NCI-H345 (cell line): ENCODE measurements around the gene GTF3C4.

Experiments used
- DNase-seq: peaks from one replicate; lab custom pipeline; 2025; lab: John Stamatoyannopoulos, UW

Gene GTF3C4

GRCh38 chr9:132647806-132648205, 22.5 kb upstream of the GTF3C4 start:
- no peak for DNase-seq

DNA sequence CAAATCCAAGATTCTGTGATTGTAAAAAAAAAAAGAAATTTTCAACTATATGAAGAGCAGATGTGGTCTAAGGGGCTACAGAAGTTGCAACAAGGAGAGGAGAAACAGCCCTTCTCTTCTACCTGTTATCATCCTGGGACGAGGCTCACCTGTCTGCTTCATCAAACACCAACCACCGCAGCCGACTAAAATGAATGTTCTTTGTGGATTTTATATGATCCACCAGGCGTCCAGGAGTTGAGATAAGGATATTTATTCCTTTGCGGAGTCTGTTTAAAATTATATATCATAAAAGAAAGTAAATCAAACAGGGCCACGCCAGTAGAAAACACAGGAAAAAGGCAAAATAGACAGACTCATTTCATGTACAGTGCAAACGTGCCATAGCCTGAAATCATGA, 22.0 kb upstream of the GTF3C4 start:
- no peak for DNase-seq

DNA sequence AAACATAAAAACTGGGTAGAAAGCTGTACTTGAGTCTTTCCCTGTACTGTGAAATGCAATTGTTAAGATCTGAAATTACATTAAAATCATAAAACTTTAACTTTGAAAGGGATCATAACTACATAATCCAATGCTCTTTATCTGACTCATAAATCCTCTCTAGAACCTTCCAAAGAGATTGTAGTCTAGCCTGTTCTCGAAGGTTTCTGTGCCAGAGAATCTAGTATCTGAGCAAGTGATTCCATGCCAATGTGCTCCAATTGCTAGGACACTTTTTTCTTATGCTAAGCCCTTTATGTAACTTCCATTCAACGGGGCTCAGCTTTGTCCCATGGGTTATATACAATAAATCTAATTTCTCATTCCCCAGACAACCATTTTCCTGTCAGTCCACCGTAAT, 21.6 kb upstream of the GTF3C4 start:
- no peak for DNase-seq

DNA sequence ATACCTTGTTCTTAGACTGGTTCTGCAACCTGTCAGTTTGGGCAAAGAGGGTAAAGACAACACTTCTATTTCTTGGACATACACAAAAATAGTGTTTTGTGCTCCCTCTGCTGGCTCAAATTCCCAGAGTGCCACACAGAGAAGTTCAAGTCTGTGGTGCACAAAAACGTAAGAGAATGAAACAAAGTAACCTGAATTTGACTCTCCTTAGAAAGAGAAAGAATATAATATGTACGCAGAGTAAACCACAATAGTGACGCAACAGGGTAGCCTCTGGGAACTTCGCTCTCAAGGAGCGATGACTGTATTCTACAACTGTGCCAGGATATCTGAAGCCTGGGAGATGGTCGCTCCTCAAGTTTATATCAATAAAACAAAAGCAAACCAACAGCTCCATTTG, 19.0 kb upstream of the GTF3C4 start:
- DNase-seq: peak; percentile 28

DNA sequence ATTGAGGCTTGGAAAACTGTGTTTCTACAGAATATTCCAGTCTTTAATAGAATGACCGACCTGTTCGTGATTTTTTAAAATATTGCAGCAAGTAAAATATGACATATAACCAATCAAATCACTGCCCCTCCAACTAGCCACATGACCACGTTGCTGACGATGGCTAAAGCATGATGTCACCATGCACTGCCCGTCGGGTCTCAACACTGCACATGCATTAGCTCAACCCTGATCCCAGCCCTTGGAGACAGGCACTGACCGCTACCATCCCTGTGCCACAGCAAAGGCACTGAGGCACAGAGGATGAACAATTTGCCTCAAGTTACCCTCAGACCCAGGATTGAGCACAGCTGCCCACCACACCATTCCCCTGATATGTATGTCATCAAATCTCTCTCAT, 14.0 kb upstream of the GTF3C4 start:
- DNase-seq: no peak

DNA sequence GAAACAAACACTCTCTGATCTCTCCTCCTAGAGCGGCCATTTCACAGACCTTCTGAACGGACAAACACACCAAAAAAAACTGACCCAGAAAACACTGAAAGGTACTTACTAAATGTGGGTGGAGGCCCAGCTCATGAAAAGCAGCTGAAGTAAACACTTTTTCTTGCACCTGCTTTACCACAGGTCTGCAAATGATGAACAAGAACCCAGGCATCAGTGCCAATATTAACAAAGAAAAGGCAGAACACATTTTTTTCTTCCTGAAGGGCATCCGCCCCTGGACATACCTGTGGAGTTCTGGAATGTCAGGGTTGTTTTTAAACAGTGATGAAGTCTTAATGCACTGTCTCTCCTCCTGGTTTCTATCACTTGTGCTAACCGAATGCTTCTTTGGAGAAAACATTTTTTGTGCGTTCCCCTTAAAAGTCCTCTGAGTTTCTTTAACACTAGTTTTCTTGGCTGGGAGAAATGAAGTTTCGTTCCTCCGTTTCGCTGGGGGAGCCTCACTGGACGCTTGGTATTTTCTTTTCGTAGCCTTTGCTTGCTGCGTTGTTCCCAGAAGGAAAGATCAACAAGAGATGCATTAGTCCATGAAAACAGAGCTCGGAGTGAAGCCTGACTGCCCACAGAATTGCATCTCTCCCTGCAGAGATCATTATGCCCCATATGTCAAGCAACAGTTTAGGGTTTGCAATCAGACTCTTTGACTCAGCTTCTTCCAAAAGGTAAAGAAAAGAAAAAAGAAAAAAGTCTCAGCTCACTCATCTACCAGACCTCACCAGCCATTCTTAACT, 7.9 kb upstream of the GTF3C4 start:
- no peak for DNase-seq

GRCh38 chr9:132663117-132663516, 7.1 kb upstream of the GTF3C4 start:
- DNase-seq: no peak

DNA sequence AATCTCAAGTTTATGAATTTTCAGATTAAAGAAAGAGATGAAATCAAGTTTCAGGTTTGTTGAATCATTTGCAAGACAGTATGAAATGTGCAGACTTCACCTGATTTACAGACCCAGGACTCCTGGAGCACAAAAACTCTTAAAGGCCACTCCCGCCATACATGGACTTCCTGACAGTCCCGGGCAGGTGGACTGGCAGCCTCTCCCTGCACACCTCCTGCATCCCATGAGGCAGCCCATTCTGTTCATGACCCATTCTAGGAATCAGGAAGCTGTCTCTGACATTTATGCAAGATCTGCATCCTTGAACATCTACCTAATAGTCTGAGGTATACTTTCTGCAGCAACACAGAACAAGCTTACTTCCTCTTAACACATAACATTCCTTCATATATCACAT, 6.4 kb upstream of the GTF3C4 start:
- DNase-seq: no peak

DNA sequence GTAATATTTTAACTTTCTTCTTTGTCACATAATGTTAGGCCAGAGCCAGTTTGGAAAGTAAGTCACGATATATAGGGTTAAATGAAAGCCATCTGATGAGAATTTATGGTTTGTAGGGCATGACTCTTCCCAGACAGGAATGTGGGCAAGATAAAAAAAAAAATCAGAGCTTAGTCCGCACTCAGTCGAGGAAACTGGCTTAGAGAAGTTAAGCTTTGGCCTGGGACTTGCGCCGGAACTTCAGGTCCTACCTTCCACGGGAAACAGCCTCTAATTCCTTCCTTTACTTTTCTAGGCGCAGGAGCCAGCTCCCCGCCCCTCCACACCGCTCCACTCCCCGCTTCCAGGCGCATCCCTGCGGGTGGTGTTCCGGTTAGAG, 956 bp upstream of the GTF3C4 start:
- DNase-seq: peak; percentile 76

- peak; percentile 78 for DNase-seq
These were observed 387 bp upstream of the GTF3C4 start, which contains the start of gene DDX31 for GRCh38 chr9:132669698-132670456. TSS of gene DDX31 (minus strand) at chr9:132669983. CDS start at chr9:132669934, 49 bp downstream.

DNA sequence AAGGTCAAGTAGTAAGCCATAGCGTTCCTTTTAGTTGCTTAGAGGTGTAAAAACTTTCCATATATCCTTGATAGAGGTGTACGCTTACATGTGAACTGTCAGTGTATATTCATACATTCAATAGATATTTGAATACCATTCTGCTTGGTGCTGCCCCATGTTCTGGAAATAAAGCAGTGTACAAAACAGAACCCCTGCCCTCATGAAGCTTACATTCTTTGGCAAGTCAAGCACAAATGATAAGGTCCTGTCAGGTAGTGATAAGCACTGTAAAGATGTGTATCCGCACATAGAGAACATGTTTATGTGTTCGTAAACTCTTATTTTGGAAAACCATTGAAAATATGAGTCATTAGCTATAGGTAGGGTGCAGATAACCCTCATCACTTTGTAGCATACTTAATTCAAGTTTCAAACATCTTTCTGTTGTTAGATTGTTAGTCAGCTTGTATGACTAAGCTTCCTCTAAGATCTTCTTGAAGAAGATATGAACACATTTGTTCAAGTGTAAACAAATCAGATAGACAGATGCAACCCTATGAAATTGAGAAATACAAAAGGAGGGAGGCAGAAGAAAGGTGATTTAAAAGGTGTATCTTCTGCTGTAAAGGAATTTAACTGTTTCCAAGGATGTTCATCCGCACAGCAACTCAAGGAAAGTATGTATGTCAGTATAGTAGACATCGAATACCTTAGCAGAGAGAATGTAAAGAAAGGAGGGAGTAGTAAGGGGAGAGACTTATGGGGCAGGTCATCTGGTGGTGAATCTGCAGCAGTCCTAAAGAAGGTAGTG, 1.6 kb downstream of the GTF3C4 start:
- DNase-seq: no peak

- DNase-seq: no peak
These were observed 2.1 kb downstream of the GTF3C4 start for GRCh38 chr9:132672413-132672690.

GRCh38 chr9:132673355-132673754, 3.1 kb downstream of the GTF3C4 start:
- DNase-seq: no peak

DNA sequence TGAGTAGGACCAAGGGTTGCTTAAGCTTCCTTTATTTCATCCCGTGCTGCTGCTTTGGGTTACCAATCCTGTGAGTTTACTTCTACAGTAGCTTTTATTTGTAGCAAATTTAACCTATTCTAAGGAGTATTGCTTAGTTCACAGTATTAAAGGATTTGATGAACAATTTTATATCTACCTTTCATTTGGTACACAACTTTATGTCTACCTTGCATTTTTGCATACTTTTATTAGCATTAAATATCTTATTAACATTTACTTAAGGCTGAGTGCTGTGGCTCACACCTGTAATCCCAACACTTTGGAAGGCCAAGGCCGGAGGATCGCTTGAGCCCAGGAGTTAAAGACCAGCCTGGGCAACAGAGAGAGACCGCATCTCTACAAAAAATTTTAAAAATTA, 4.2 kb downstream of the GTF3C4 start:
- no peak for DNase-seq

DNA sequence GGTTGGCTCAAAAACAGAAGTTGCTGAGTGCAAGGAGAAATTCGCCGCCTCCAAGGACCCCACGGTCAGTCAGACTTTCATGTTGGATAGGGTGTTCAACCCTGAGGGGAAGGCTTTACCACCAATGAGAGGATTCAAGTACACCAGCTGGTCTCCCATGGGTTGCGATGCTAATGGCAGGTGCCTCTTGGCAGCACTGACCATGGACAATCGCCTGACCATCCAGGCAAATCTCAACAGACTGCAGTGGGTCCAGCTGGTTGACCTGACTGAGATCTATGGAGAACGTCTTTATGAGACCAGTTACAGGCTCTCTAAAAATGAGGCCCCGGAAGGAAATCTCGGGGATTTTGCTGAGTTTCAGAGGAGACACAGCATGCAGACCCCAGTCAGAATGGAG, 7.7 kb downstream of the GTF3C4 start:
- no peak for DNase-seq

GRCh38 chr9:132679946-132680625, 9.8 kb downstream of the GTF3C4 start:
- DNase-seq: no peak

DNA sequence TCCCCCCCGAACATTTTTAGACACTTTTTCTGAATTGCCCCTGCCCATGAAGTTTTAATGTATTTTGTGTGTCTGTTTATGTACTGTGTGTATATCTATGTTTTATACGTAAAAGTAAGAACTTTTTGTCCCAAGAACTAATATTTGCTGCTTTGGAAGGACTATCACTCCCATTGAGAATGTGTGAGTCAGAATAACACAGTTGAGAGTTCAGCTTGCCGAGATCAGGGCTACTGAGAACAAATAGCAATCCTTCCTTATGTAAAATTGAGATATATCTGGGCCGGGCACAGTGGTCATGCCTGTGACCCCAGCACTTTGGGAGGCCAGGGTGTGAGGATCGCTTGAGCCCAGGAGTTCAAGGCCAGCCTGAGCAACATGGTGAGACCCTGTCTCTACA, 11.3 kb downstream of the GTF3C4 start:
- no peak for DNase-seq

DNA sequence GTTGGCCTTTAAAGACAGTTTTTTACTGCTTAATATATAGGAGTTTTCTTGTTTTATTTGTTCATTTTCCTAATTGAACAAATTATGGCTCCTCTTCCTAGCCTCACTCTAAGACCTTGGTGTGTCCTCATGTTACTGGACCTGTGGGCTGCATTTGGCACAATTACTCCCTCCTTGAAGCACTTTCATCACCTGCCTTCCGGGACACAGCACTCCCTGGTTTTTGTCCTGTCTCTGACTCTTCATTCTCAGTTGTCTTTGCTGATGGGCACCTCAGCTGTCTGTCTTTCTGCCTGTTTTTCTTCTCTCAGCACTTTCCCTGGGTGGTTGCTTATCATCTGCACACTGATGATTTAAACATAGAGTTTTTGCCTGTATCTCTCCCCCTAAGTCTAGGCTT, 13.6 kb downstream of the GTF3C4 start:
- DNase-seq: no peak

DNA sequence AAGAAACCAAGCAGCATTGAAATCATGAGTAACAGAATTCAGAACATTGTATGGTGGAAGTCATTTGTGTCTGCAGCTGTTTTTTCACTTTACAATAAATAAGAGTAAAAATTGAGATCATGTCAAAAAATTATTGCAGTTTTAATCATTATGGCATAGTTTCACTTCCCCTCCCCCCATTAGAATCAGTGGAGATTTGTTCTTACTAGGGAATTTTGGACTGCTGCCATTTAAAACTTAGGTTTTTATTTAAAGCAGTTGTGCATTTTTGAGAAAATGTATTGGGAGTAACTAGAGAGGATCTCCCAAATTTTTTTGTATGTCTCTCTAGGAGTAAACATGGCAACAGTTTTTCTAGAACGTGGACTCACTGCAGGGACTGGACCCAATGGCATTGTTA, 20.4 kb downstream of the GTF3C4 start:
- DNase-seq: no peak

DNA sequence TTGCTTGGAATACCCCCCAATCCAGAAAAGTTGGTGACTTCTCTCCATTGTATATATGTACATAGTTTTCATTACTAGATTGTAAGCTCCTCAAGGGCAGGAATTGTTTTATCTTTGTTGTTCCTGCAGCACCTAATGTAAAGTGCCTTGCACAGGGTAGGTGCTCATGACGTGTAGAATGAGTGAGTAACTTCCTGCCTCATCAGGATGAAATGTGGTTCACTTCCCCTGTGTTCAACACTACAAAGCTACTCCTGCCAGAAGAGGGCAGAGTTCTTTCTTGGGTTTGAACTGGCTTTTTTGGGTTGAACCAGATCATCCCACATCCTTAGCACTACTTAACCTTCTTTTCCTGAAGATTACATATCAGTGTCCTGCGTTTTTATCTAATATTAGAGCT, 23.9 kb downstream of the GTF3C4 start:
- DNase-seq: no peak

DNA sequence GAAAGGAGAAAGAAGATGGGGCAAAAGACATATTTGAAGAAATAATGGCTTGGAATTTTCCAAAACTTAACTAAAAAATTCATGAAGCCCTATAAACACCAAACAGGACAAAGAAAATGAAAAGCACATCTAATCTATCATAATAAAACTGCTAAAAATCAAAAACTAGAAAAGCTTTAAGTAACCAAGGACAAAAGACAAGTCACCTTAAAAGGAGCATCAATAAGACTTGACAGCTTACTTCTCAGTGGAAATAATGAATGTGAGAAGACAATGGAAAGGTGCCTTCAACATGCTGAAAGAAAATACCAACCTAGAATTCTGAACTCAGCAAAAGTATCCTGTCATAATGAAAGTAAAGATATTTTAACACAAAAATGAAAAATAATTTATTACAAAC, 27.0 kb downstream of the GTF3C4 start:
- DNase-seq: no peak

- no peak for DNase-seq
These were observed 28.7 kb downstream of the GTF3C4 start for GRCh38 chr9:132698989-132699388.
